Testis (tissue), 3 donors: ENCODE results near the gene DUOX1. TPM values are rescaled to one million over a fixed set of nuclear protein-coding genes. Genes with fewer than 3 reads are reported as not detected.

ENCODE experiments used
- DNase-seq: peaks from one replicate; pipeline ENCODE4 v3.0.0-alpha.2; 2019
- H3K27ac ChIP-seq, 2 donors: fragments of 200-600 bp; sonication (generic); one replicate each; pipeline ENCODE4 v1.5.1; 2019
- H3K27me3 ChIP-seq: fragments of 200-600 bp; sonication (generic); one replicate; pipeline ENCODE4 v1.5.1; 2019
- H3K36me3 ChIP-seq: fragments of 200-600 bp; sonication (generic); one replicate; pipeline ENCODE4 v1.5.1; 2017; ENCODE audit warnings: low read depth; ENCODE audit errors: missing control alignments
- H3K4me1 ChIP-seq: fragments of 200-600 bp; sonication (generic); one replicate; pipeline ENCODE4 v1.5.1; 2019
- H3K4me3 ChIP-seq, 2 donors: fragments of 200-600 bp; sonication (generic); one replicate each; pipeline ENCODE4 v1.5.1; 2017 to 2019
- H3K9me3 ChIP-seq: fragments of 200-600 bp; sonication (generic); one replicate; pipeline ENCODE4 v1.5.1; 2017
- POLR2A ChIP-seq: fragments of 450-650 bp; IDR thresholded peaks from one replicate; pipeline ENCODE4 v1.6.1; 2017; ENCODE audit warnings: antibody characterized with exemption, mild to moderate bottlenecking, moderate library complexity
- WGBS, 2 donors: methylation state at CpG; one replicate each; pipeline ENCODE4 v1.1.5; 2018; 5-methylcytosine and 5-hydroxymethylcytosine counted together
- intact Hi-C: fragments of 100-400 bp; cut with DNase I; formaldehyde crosslinking; loops from one replicate; pipeline ENCODE4 v1.15.1; 2023; ENCODE audit warnings: low total_unique reads
- polyA plus RNA-seq: library from polyadenylated mRNA; stranded (reverse); fragments of 350-450 nt; fragmentation: Illumina TruSeq; extraction: RNeasy Lipid Tissue Mini Kit (QIAGEN cat#74804); gene quantifications from one replicate; pipeline ENCODE4 v1.2.3, GENCODE V29; 2014; ENCODE audit warnings: low read depth, low replicate concordance; ENCODE audit not compliant: insufficient read depth
- total RNA-seq, 2 donors: library from RNA; depleted of rRNA; stranded (reverse); fragments of >200 nt; gene quantifications; one replicate each; pipeline ENCODE4 v1.2.3, GENCODE V29; 2016
- TF ChIP-seq, protein P1 (sequence below), 3 experiments: fragments of 450-650 bp in 2 of 3; fragments of 200-600 bp in 1 of 3; sonication (generic) in 1 of 3; IDR thresholded peaks; one replicate each; pipeline ENCODE4 v1.5.1; 2016 to 2019; ENCODE audit warnings: antibody characterized with exemption in 3 of 3, mild to moderate bottlenecking in 2 of 3, moderate library complexity in 1 of 3

Gene DUOX1
- total and polyA plus RNA-seq, 3 donors from 2014 or later, result 2.8 to 5.7 (median 5.3) TPM

DNA sequence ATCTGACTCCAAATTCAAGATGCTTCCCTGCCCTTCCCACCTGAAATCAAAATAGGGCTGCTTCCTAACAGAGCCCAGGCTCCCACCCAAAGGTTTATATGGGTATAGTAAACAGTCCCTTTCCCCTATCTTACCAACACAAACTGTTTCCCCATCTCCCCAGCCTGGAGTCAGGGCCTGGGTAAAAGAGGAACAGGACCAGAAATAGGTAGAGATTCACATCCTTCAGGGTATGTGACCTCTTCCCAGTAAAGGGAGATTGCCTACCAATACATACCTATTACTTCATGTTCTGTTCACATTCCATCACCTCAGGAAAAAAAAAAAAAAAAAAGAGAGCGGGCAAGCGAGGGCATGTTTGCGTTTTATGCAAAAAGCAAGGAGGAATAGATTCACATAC, 67.7 kb downstream of the DUOX1 start:
- Histone ChIP-seq H3K4me1 (no peaks in the 10 kb centered on the region), H3K27ac (no peak overlapping the region), H3K4me3 (no peak overlapping the region), H3K36me3 (no peaks in the 10 kb centered on the region), H3K9me3 (no peaks in the 10 kb centered on the region), H3K27me3 (no peaks in the 10 kb centered on the region)
- 65 to 76% methylated on average over 3 of the region's 3 CpGs for WGBS, 2 donors
- no peak for TF ChIP-seq POLR2A
- TF ChIP-seq, protein P1, sequence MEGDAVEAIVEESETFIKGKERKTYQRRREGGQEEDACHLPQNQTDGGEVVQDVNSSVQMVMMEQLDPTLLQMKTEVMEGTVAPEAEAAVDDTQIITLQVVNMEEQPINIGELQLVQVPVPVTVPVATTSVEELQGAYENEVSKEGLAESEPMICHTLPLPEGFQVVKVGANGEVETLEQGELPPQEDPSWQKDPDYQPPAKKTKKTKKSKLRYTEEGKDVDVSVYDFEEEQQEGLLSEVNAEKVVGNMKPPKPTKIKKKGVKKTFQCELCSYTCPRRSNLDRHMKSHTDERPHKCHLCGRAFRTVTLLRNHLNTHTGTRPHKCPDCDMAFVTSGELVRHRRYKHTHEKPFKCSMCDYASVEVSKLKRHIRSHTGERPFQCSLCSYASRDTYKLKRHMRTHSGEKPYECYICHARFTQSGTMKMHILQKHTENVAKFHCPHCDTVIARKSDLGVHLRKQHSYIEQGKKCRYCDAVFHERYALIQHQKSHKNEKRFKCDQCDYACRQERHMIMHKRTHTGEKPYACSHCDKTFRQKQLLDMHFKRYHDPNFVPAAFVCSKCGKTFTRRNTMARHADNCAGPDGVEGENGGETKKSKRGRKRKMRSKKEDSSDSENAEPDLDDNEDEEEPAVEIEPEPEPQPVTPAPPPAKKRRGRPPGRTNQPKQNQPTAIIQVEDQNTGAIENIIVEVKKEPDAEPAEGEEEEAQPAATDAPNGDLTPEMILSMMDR (IDR thresholded peaks at IDR 0.05), result no peak
- no peak for DNase-seq
- intact Hi-C loops, result no loop called here

DNA sequence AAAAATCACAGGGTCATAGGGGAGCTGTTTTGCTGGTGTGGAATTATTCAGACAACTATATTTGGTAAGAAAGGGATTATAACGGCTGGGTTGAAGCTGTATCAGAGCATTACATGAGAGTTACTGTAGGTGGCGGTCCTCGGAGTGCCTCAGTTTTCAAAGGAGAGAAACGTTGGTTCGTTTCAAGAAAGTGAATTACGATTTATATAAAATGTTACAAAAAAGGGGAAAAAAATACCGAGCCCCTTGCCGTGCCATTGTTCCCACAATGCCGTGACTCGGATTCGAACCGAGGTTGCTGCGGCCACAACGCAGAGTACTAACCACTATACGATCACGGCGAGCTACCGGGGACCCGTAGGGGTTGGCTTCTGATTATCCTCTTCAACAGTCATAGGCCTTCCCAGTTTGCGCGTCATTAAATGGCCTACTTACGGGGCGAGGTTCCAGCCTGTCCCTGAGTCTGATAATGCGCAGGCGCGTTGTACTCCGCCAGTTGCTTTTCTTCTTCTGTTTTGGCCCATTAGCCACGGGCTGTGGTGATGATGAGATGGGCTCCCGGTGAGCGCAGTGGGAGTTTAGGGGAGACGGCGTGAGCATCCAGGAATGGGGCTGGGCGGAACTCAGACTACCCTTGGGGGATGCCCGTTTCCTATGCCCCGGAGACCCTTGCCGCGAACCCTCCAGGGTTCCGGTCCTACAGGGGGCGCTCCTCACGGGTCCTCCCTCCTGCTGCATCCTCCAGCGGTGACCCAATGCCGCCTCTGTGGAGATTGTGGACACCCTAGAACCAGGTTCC, 68.7 kb downstream of the DUOX1 start:
- TF ChIP-seq, protein P1 (IDR thresholded peaks at IDR 0.05), result peak; percentile 56 to 82 (median 72)
- TF ChIP-seq POLR2A, result peak; percentile 83
- intact Hi-C loops, result no loop called here
- WGBS, 2 donors, result 0 to 1% methylated on average over 32 to 42 of the region's 42 CpGs

DNA sequence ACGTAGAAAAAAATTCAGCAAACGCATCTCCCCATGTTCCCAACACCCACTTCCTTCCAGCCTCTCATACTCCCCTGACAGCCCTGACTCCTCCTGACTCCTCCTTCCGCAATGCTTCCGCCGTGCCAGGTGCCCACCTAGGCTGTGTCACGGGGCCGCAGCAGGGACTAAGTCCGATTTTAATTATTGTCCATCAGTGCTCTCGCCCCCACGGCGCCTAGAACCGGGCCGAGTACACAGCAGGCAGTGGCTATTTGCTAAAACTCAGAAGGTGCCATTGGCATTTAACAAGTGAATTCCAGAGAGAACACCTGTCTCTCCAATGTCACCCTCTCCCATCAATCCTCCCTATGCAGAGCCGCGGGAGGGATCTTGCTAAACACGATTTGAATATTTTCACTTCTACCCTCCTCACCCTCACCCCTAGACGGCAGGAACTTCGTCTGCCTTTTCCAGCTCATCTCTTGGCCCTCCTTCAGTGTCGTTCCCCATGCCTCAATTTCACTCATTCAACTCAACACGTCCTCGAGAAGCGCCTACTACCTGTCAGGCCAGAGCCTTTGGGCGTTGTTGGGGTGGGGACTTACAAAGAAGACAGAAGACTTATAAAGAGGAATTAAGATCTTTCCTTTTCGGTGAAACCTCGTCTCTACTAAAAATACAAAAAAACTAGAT, 69.5 kb downstream of the DUOX1 start:
- Histone ChIP-seq H3K36me3 (no peaks in the 10 kb centered on the region), H3K27ac (peak overlapping the region; percentile 99 to 100), H3K4me1 (no peaks in the 10 kb centered on the region), H3K27me3 (no peaks in the 10 kb centered on the region), H3K9me3 (no peaks in the 10 kb centered on the region), H3K4me3 (peak overlapping the region; percentile 85 to 86)
- 0 to 1% methylated on average over 25 of the region's 25 CpGs for WGBS, 2 donors
- no peak for TF ChIP-seq POLR2A
- TF ChIP-seq, protein P1 (IDR thresholded peaks at IDR 0.05), result no peak
- DNase-seq, result peak; percentile 49
- intact Hi-C loops, result no loop called here

More for the DNA sequence above, 68.7 kb downstream of the DUOX1 start:
- Histone ChIP-seq H3K27me3 (no peaks in the 10 kb centered on the region), H3K4me1 (no peaks in the 10 kb centered on the region), H3K36me3 (no peaks in the 10 kb centered on the region), H3K9me3 (no peaks in the 10 kb centered on the region), H3K4me3 (peak overlapping the region; percentile 85 to 86), H3K27ac (peak overlapping the region; percentile 99 to 100)
- peak; percentile 96 for DNase-seq

DNA sequence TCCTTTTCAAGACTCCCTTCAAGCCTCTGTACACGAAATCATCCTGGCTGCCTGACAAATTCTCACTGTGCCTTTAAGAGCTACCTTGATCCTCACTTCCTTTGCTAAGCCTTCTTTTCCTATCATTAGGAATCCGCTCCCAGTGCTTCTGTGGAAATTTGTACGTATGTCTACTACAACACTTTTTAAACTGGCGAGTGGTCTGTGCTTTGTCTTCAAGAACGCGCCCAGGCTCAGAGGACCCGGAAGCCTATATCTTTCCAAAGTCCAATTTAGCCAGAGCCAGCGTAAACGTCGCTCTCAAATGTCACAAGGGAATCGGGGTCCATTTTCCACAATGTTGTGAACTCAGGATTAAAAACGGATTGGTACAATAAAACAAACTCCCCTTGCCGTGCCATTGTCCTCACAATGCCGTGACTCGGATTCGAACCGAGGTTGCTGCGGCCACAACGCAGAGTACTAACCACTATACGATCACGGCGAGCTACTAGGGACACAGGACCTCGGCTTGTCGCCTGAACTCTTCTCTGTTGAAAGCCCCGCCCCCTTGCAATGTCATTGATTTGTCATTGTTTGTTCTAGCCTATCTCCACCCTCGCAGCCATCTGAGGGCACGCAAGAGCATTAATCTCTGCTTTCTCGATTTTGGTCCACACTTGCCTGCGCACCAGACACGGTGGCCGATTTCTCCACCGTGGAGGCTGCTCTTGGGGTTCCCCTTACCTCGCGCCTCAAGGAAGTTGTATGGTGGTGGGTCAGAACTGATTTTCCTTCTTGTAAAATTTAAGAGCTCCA, 70.4 kb downstream of the DUOX1 start:
- peak; percentile 98 for DNase-seq
- TF ChIP-seq POLR2A, result peak; percentile 69
- TF ChIP-seq, protein P1 (IDR thresholded peaks at IDR 0.05), result peak in 1 of 3 experiments; percentile 4
- H3K4me1 ChIP-seq, result no peaks in the 10 kb centered on the region
- H3K4me3 ChIP-seq, result peak overlapping the region; percentile 85 to 86
- intact Hi-C loops, result no loop called here
- H3K36me3 ChIP-seq, result no peaks in the 10 kb centered on the region
- no peaks in the 10 kb centered on the region for H3K9me3 ChIP-seq
- peak overlapping the region; percentile 99 to 100 for H3K27ac ChIP-seq
- 0 to 1% methylated on average over 32 to 34 of the region's 34 CpGs for WGBS, 2 donors
- H3K27me3 ChIP-seq, result no peaks in the 10 kb centered on the region
